GM21526 (cell line): Measurements from ENCODE around the gene ANTKMT.
"Not testable (repeated sequence)": the region's sequence is repeated elsewhere in the genome, so short reads cannot be mapped to it uniquely, and the experiment has no call there.

Experiments used
- ATAC-seq: cut with Tn5 transposase; IDR thresholded peaks from one replicate; pipeline ENCODE4 v1.9.1; 2021; ENCODE audit warnings: moderate library complexity; ENCODE audit not compliant: unreplicated experiment, low FRiP score

The ANTKMT gene

GRCh38 chr16:739560-740458, 18.9 kb downstream of the ANTKMT start:
- ATAC-seq, result no peak

GRCh38 chr16:740459-740763, 19.5 kb downstream of the ANTKMT start:
- ATAC-seq, result peak; percentile 15

GRCh38 chr16:740764-741505, 20.0 kb downstream of the ANTKMT start, which contains the start of gene CIAO3:
CIAO3 (minus strand) TSS chr16:740997; CDS start chr16:740985, 12 bp downstream.
- ATAC-seq, result peak; percentile 59

GRCh38 chr16:741986-742629, 21.2 kb downstream of the ANTKMT start:
- ATAC-seq, result no peak

- ATAC-seq, result not testable (repeated sequence)
Measured at GRCh38 chr16:742894-743293, 21.9 kb downstream of the ANTKMT start.

GRCh38 chr16:743794-744500, 23.0 kb downstream of the ANTKMT start:
- ATAC-seq, result no peak

GRCh38 chr16:745739-746138, 24.8 kb downstream of the ANTKMT start:
- ATAC-seq, result no peak

- no peak for ATAC-seq
Measured at GRCh38 chr16:746637-747036, 25.7 kb downstream of the ANTKMT start.

GRCh38 chr16:747978-748746, 27.2 kb downstream of the ANTKMT start:
- ATAC-seq, result no peak

GRCh38 chr16:749010-749409, 28.1 kb downstream of the ANTKMT start:
- ATAC-seq, result no peak

GRCh38 chr16:750485-750884, 29.5 kb downstream of the ANTKMT start:
- ATAC-seq, result no peak

GRCh38 chr16:751152-752006, 30.4 kb downstream of the ANTKMT start:
- no peak for ATAC-seq

GRCh38 chr16:752007-752312, 31.0 kb downstream of the ANTKMT start:
- ATAC-seq, result no peak

- not testable (repeated sequence) for ATAC-seq
Measured at GRCh38 chr16:754121-754607, 33.2 kb downstream of the ANTKMT start.

GRCh38 chr16:754656-755055, 33.7 kb downstream of the ANTKMT start:
- ATAC-seq, result no peak

- no peak for ATAC-seq
Measured at GRCh38 chr16:756428-756827, 35.5 kb downstream of the ANTKMT start.

GRCh38 chr16:759110-759910, 38.4 kb downstream of the ANTKMT start:
- ATAC-seq, result no peak

GRCh38 chr16:760065-760464, 39.1 kb downstream of the ANTKMT start:
- ATAC-seq, result no peak
